ENCODE measurements around the gene ZBTB20. TPM values are rescaled to one million over a fixed set of nuclear protein-coding genes. Genes with fewer than 3 reads are reported as not detected.

The ZBTB20 gene
- total RNA-seq, 5 donors from 2014 or later (not counting 1 experiment from before 2014, with no cell fraction given) = 43.1 to 80.7 (median 48.4) TPM

DNA sequence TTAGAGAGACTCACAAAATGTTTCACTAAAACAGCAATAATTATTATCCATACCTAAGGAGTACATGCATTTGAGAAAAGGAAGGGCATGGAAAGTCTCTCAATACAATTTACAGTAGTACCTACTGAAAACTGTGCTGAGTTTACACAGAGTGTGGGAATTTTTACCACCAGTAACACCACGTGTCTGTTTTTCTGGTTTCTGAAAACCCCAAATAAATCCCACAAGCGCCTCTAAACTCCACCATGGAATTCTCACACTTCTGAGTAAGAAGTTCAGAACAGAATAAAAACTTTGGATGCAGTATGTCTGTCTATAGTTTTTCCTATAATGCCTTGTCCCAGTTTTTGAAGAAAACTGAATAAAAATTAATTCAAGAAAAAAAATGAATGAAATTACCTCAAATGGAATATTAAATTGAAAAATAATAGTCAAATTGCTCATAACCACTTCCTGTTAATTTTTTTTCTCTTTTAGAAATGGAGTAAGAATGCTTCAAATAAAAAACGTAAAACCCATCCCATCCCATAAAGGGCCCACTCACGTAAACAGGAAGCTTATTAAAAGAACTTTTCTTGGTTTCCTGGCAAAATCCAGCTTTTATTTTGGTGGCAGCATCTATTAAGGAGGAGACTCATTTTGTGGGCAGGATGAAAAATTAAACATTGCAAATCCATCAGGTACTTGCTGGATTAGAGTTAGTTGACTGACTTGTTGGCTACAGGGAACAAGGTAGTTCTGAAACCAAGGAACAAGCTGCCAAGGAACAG lies 475.2 kb downstream of the ZBTB20 start:
- H3K9me3 Mint-ChIP-seq = no peaks in the 10 kb centered on the region
- Histone ChIP-seq H3K27me3 (replicated peaks in 1 of 2; ENCODE audit: control insufficient read depth in 2 of 2, extremely low read depth in 1 of 2, insufficient read depth in 2 of 2, low read length in 1 of 2) (no peaks in the 10 kb centered on the region), H3K36me3 (ENCODE audit: control insufficient read depth in 2 of 2, extremely low read depth in 1 of 2, insufficient read depth in 1 of 2, low read length in 1 of 2) (no peaks in the 10 kb centered on the region), H3K4me1 (ENCODE audit: control insufficient read depth in 1 of 2, extremely low read depth in 1 of 2, insufficient read depth in 2 of 2, low read length in 2 of 2) (no peaks in the 10 kb centered on the region), H3K27ac (ENCODE audit: low read length) (no peak overlapping the region), H3K9me3 (no peaks in the 10 kb centered on the region), H3K4me3 (ENCODE audit: control insufficient read depth in 1 of 2, extremely low read depth in 1 of 2, low read length in 1 of 2) (no peak overlapping the region)
- DNase-seq (no peak), ATAC-seq (replicated peaks in 1 of 4) (no peak)
- H3K27ac Mint-ChIP-seq = no peak overlapping the region
- no peaks in the 10 kb centered on the region for H3K27me3 Mint-ChIP-seq
- peaks cover 14% of the 10 kb centered on the region for H3K36me3 Mint-ChIP-seq
- H3K4me3 Mint-ChIP-seq = no peak overlapping the region
- no CpG with 5 or more reads among the region's 4 CpGs for WGBS (ENCODE audit: insufficient coverage)
- ChIA-PET POLR2A (no interaction called here), CTCF (no interaction called here)
- H3K4me1 Mint-ChIP-seq = peaks cover 0 to 5% (median 4%) of the 10 kb centered on the region in 3 donors

DNA sequence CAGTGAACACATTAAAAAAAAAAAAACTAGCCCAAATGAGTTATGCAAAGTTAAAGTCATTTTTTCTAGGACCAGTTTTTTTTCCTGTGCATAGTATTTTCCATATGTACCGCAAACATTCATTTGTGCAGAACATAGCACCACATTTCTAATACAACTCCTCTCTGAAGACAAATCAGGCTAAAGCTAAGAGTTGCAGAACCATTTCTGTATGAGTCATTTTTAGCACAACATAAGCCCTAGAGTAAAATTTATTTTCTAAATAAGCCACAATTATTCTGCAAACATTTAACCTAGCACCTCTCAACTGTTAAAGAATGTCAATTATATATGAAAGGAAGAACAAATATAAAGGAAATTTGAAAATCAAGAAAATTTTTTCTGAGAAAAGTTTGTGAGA lies 477.5 kb downstream of the ZBTB20 start:
- no peak for ATAC-seq (replicated peaks in 1 of 4)
- CTCF ChIA-PET = no interaction called here

GRCh38 chr3:114668099-114668498 lies 479.0 kb downstream of the ZBTB20 start:
- ChIA-PET POLR2A (no interaction called here), CTCF (no interaction called here)
- no peaks in the 10 kb centered on the region for H3K27me3 ChIP-seq (replicated peaks in 1 of 2; ENCODE audit: control insufficient read depth in 2 of 2, extremely low read depth in 1 of 2, insufficient read depth in 2 of 2, low read length in 1 of 2)
- no peaks in the 10 kb centered on the region for H3K4me1 ChIP-seq (ENCODE audit: control insufficient read depth in 1 of 2, extremely low read depth in 1 of 2, insufficient read depth in 2 of 2, low read length in 2 of 2)
- H3K4me3 ChIP-seq (ENCODE audit: control insufficient read depth in 1 of 2, extremely low read depth in 1 of 2, low read length in 1 of 2) = no peak overlapping the region
- H3K36me3 ChIP-seq (ENCODE audit: control insufficient read depth in 2 of 2, extremely low read depth in 1 of 2, insufficient read depth in 1 of 2, low read length in 1 of 2) = no peaks in the 10 kb centered on the region
- Mint-ChIP-seq H3K4me3 (no peak overlapping the region), H3K27me3 (no peaks in the 10 kb centered on the region), H3K27ac (no peak overlapping the region), H3K9me3 (peaks cover 3 to 17% (median 8%) of the 10 kb centered on the region in 3 donors), H3K36me3 (peaks cover 36% of the 10 kb centered on the region), H3K4me1 (peaks cover 0 to 5% (median 2%) of the 10 kb centered on the region in 3 donors)
- no peaks in the 10 kb centered on the region for H3K9me3 ChIP-seq
- ATAC-seq (replicated peaks in 1 of 4) (no peak), DNase-seq (no peak)
- no CpG with 5 or more reads among the region's 2 CpGs for WGBS (ENCODE audit: insufficient coverage)
- H3K27ac ChIP-seq (ENCODE audit: low read length) = no peak overlapping the region

More for the DNA sequence above, 477.5 kb downstream of the ZBTB20 start:
- no peaks in the 10 kb centered on the region for H3K27me3 Mint-ChIP-seq
- peaks cover 30% of the 10 kb centered on the region for H3K36me3 Mint-ChIP-seq
- no peak overlapping the region for H3K4me3 Mint-ChIP-seq
- Histone ChIP-seq H3K27me3 (replicated peaks in 1 of 2; ENCODE audit: control insufficient read depth in 2 of 2, extremely low read depth in 1 of 2, insufficient read depth in 2 of 2, low read length in 1 of 2) (no peaks in the 10 kb centered on the region), H3K4me1 (ENCODE audit: control insufficient read depth in 1 of 2, extremely low read depth in 1 of 2, insufficient read depth in 2 of 2, low read length in 2 of 2) (no peaks in the 10 kb centered on the region), H3K9me3 (no peaks in the 10 kb centered on the region), H3K27ac (ENCODE audit: low read length) (no peak overlapping the region), H3K36me3 (ENCODE audit: control insufficient read depth in 2 of 2, extremely low read depth in 1 of 2, insufficient read depth in 1 of 2, low read length in 1 of 2) (no peaks in the 10 kb centered on the region), H3K4me3 (ENCODE audit: control insufficient read depth in 1 of 2, extremely low read depth in 1 of 2, low read length in 1 of 2) (no peak overlapping the region)
- H3K4me1 Mint-ChIP-seq = peaks cover 0 to 5% (median 4%) of the 10 kb centered on the region in 3 donors
- peaks cover under 1 to 9% (median 1%) of the 10 kb centered on the region in 3 donors for H3K9me3 Mint-ChIP-seq
- POLR2A ChIA-PET = no interaction called here
- WGBS (ENCODE audit: insufficient coverage) = no CpG with 5 or more reads among the region's 1 CpG
- no peak overlapping the region for H3K27ac Mint-ChIP-seq
- no peak for DNase-seq

GRCh38 chr3:114666623-114667022 lies 480.5 kb downstream of the ZBTB20 start:
- ATAC-seq (replicated peaks in 1 of 4) (no peak), DNase-seq (no peak)
- WGBS (ENCODE audit: insufficient coverage) = no CpG with 5 or more reads among the region's 3 CpGs
- Histone ChIP-seq H3K4me3 (ENCODE audit: control insufficient read depth in 1 of 2, extremely low read depth in 1 of 2, low read length in 1 of 2) (no peak overlapping the region), H3K9me3 (no peaks in the 10 kb centered on the region), H3K36me3 (ENCODE audit: control insufficient read depth in 2 of 2, extremely low read depth in 1 of 2, insufficient read depth in 1 of 2, low read length in 1 of 2) (no peaks in the 10 kb centered on the region), H3K27ac (ENCODE audit: low read length) (no peak overlapping the region), H3K4me1 (ENCODE audit: control insufficient read depth in 1 of 2, extremely low read depth in 1 of 2, insufficient read depth in 2 of 2, low read length in 2 of 2) (no peaks in the 10 kb centered on the region), H3K27me3 (replicated peaks in 1 of 2; ENCODE audit: control insufficient read depth in 2 of 2, extremely low read depth in 1 of 2, insufficient read depth in 2 of 2, low read length in 1 of 2) (no peaks in the 10 kb centered on the region)
- peaks cover 3 to 17% (median 8%) of the 10 kb centered on the region in 3 donors for H3K9me3 Mint-ChIP-seq
- POLR2A ChIA-PET = no interaction called here
- H3K27ac Mint-ChIP-seq = no peak overlapping the region
- no peaks in the 10 kb centered on the region for H3K4me1 Mint-ChIP-seq
- peaks cover 36% of the 10 kb centered on the region for H3K36me3 Mint-ChIP-seq
- H3K4me3 Mint-ChIP-seq = no peak overlapping the region
- no peaks in the 10 kb centered on the region for H3K27me3 Mint-ChIP-seq
- CTCF ChIA-PET = no interaction called here

GRCh38 chr3:114664006-114664405 lies 483.1 kb downstream of the ZBTB20 start:
- no peak overlapping the region for H3K27ac ChIP-seq (ENCODE audit: low read length)
- POLR2A ChIA-PET = no interaction called here
- no peak for DNase-seq

GRCh38 chr3:114660808-114661207 lies 486.3 kb downstream of the ZBTB20 start:
- ChIA-PET CTCF (no interaction called here), POLR2A (no interaction called here)
- H3K27me3 Mint-ChIP-seq = no peaks in the 10 kb centered on the region
- no peak for ATAC-seq (replicated peaks in 1 of 4)
- peaks cover 42% of the 10 kb centered on the region for H3K36me3 Mint-ChIP-seq
- no peaks in the 10 kb centered on the region for H3K4me1 Mint-ChIP-seq
- H3K27ac Mint-ChIP-seq = no peak overlapping the region
- peaks cover 8 to 13% (median 8%) of the 10 kb centered on the region in 3 donors for H3K9me3 Mint-ChIP-seq
- Histone ChIP-seq H3K9me3 (no peaks in the 10 kb centered on the region), H3K27me3 (replicated peaks in 1 of 2; ENCODE audit: control insufficient read depth in 2 of 2, extremely low read depth in 1 of 2, insufficient read depth in 2 of 2, low read length in 1 of 2) (no peaks in the 10 kb centered on the region), H3K4me1 (ENCODE audit: control insufficient read depth in 1 of 2, extremely low read depth in 1 of 2, insufficient read depth in 2 of 2, low read length in 2 of 2) (no peaks in the 10 kb centered on the region), H3K27ac (ENCODE audit: low read length) (no peak overlapping the region), H3K4me3 (ENCODE audit: control insufficient read depth in 1 of 2, extremely low read depth in 1 of 2, low read length in 1 of 2) (no peak overlapping the region), H3K36me3 (ENCODE audit: control insufficient read depth in 2 of 2, extremely low read depth in 1 of 2, insufficient read depth in 1 of 2, low read length in 1 of 2) (no peaks in the 10 kb centered on the region)
- no peak overlapping the region for H3K4me3 Mint-ChIP-seq
- WGBS (ENCODE audit: insufficient coverage) = no CpG with 5 or more reads among the region's 1 CpG
- DNase-seq = no peak

More at GRCh38 chr3:114664006-114664405, 483.1 kb downstream of the ZBTB20 start:
- CTCF ChIA-PET = no interaction called here
- Histone ChIP-seq H3K4me3 (ENCODE audit: control insufficient read depth in 1 of 2, extremely low read depth in 1 of 2, low read length in 1 of 2) (no peak overlapping the region), H3K36me3 (ENCODE audit: control insufficient read depth in 2 of 2, extremely low read depth in 1 of 2, insufficient read depth in 1 of 2, low read length in 1 of 2) (no peaks in the 10 kb centered on the region), H3K4me1 (ENCODE audit: control insufficient read depth in 1 of 2, extremely low read depth in 1 of 2, insufficient read depth in 2 of 2, low read length in 2 of 2) (no peaks in the 10 kb centered on the region), H3K9me3 (no peaks in the 10 kb centered on the region), H3K27me3 (replicated peaks in 1 of 2; ENCODE audit: control insufficient read depth in 2 of 2, extremely low read depth in 1 of 2, insufficient read depth in 2 of 2, low read length in 1 of 2) (no peaks in the 10 kb centered on the region)
- H3K4me3 Mint-ChIP-seq = no peak overlapping the region
- peaks cover 46% of the 10 kb centered on the region for H3K36me3 Mint-ChIP-seq
- H3K27me3 Mint-ChIP-seq = no peaks in the 10 kb centered on the region
- H3K27ac Mint-ChIP-seq = no peak overlapping the region
- no peak for ATAC-seq (replicated peaks in 1 of 4)
- peaks cover 7 to 17% (median 8%) of the 10 kb centered on the region in 3 donors for H3K9me3 Mint-ChIP-seq
- H3K4me1 Mint-ChIP-seq = no peaks in the 10 kb centered on the region

Data from T-cell (primary cell).